ENCODE results near the gene NUCB2.

GRCh38 chr11:17328871-17329494 lies 52.4 kb downstream of the NUCB2 start:
- no peak for TF ChIP-seq CTCF (conservative IDR thresholded peaks at IDR 0.05 in 1 of 2, IDR thresholded peaks at IDR 0.05 in 1 of 2; ENCODE audit: low read depth in 1 of 2, low read length in 2 of 2)
- TF ChIP-seq EZH2 (IDR thresholded peaks at IDR 0.05; ENCODE audit: low read length, missing control alignments): no peak
